Fibroblast of mammary gland (primary cell): ENCODE results near the gene TNPO2.

Experiments used
- DNase-seq: peaks from one replicate; pipeline ENCODE4 v3.0.0-alpha.2; 2010; ENCODE audit warnings: low read depth
- H3K4me3 ChIP-seq: 2 replicates; pipeline ENCODE4 v1.5.1; 2011; ENCODE audit warnings: low read depth, mild to moderate bottlenecking, low read length, moderate library complexity; ENCODE audit not compliant: control insufficient read depth
- CTCF ChIP-seq: conservative IDR thresholded peaks from 2 replicates; pipeline ENCODE4 v1.5.1; 2011; ENCODE audit warnings: low read depth, low read length, inconsistent platforms; ENCODE audit not compliant: control insufficient read depth, insufficient read depth

TNPO2 gene

DNA sequence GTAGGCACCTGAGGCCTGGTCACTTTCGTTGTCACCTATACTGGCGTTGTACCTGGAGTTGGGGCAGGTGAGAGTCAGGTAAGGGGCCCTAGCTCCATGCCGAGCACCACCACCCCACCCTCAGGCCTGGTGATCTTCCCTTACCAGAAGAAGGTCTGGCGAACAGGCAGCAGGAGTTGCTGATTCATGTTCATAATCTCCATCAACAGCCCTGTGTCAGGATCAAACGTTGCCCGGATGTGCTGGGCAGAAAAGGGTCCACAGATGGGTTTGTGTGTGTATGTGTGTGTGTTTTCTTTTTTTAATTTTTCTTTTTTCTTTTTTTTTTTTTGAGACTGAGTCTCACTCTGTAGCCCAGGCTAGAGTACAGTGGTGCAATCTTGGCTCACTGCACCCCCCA lies 71.5 kb downstream of the TNPO2 start:
- no peak overlapping the region for H3K4me3 ChIP-seq

DNA sequence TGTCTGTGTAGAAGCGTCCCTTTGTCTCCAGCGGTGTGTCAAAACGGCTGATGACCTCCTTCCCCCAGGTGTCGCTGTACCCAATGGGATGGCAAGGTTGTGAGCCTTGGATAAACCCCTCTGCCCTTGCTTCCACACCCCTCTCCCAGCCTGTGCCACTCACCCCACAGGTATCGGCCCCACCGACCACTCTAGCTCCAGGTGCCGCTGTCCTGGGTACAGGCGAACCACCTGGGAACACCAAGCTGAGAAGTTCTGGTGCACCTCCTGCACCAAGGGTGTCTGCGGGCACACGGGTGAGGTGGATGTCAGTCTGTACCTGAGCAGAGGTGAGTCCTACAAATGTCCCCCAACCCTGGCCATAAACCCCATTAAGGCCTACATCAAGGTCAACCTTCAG lies 73.8 kb downstream of the TNPO2 start:
- no peak for DNase-seq
- H3K4me3 ChIP-seq = no peak overlapping the region
- no peak for TF ChIP-seq CTCF

More for the DNA sequence above, 71.5 kb downstream of the TNPO2 start:
- no peak for DNase-seq
- no peak for TF ChIP-seq CTCF
